HepG2 (cell line): ENCODE measurements around the gene PSAP. TPM values are rescaled to one million over a fixed set of nuclear protein-coding genes. Genes with fewer than 3 reads are reported as not detected.

Experiments
- ATAC-seq: fragments of 200-7000 bp; cut with Tn5 transposase; 3 replicates; pipeline ENCODE4 v1.9.1; 2020; ENCODE audit warnings: mild to moderate bottlenecking, moderate library complexity
- BruUV-seq: library from RNA; stranded (reverse); fragments of 400-500 nt; replicated peaks from 2 replicates; lab custom pipeline; 2021; lab: Mats Ljungman, UMichigan
- CTCF ChIA-PET: fragments of 300-600 bp; formaldehyde crosslinking; extraction: SDS; loops from one replicate; lab custom pipeline; 2021; ENCODE audit warnings: low total read pairs, inconsistent platforms, low intra/inter-chr PET ratio; lab: Yijun Ruan, JAX
- POLR2A ChIA-PET: fragments of 350-600 bp; sonication (Branson Sonifier 250); formaldehyde crosslinking; loops from one replicate; lab custom pipeline; 2020; ENCODE audit warnings: antibody characterized with exemption, inconsistent platforms; lab: Yijun Ruan, JAX
- DNase-seq: peaks from one replicate; pipeline ENCODE4 v3.0.0-alpha.2; 2015; ENCODE audit warnings: low spot score
- FAIRE-seq: peaks from 3 replicates; lab custom pipeline; 2011; peaks lifted over from hg19 to GRCh38; lab: Jason Lieb, UNC
- H2AFZ ChIP-seq: one replicate; pipeline ENCODE4 v1.6.1; 2011; ENCODE audit warnings: low read length, inconsistent platforms
- H3K27ac ChIP-seq: fragments of 300-600 bp; 3 replicates; pipeline ENCODE4 v1.8.0; 2011; ENCODE audit warnings: mixed run types, mild to moderate bottlenecking, mixed read lengths, low read length, inconsistent platforms; ENCODE audit not compliant: insufficient read depth; ENCODE audit errors: extremely low read length
- H3K27me3 ChIP-seq, 2 experiments: fragments of 200-600 bp in 1 of 2; 2 replicates in 1 of 2; 3 replicates in 1 of 2; pipeline versions ENCODE4 v1.6.0 to v1.8.0; 2011; ENCODE audit warnings: low read length in 2 of 2, mild to moderate bottlenecking in 2 of 2, moderate library complexity in 2 of 2, inconsistent platforms in 1 of 2; ENCODE audit not compliant: insufficient read depth in 2 of 2, control insufficient read depth in 1 of 2
- H3K36me3 ChIP-seq, 2 experiments: fragments of 200-600 bp in 1 of 2; replicated peaks in 1 of 2; 2 replicates in 1 of 2; 3 replicates in 1 of 2; pipeline versions ENCODE4 v1.5.1 to v1.8.0; 2011; ENCODE audit warnings: low read length in 2 of 2, inconsistent platforms in 1 of 2; ENCODE audit not compliant: insufficient read depth in 2 of 2, control insufficient read depth in 1 of 2
- H3K4me1 ChIP-seq: 2 replicates; pipeline ENCODE4 v1.5.1; 2012; ENCODE audit warnings: low read length, inconsistent platforms; ENCODE audit not compliant: insufficient read depth
- H3K4me2 ChIP-seq: 2 replicates; pipeline ENCODE4 v1.6.0; 2011; ENCODE audit warnings: low read depth, low read length, inconsistent platforms
- H3K4me3 ChIP-seq, 3 experiments: fragments of 200-600 bp in 1 of 3; sonication (generic), shearing (Covaris generic) in 1 of 3; replicated peaks in 1 of 3; 2 replicates each; pipeline ENCODE4 v1.5.1; 2011 to 2016; ENCODE audit warnings: low read length in 3 of 3, inconsistent platforms in 2 of 3, low read depth in 2 of 3, mild to moderate bottlenecking in 2 of 3, control low read depth in 1 of 3, mixed read lengths in 1 of 3; ENCODE audit not compliant: insufficient read depth in 1 of 3
- H3K79me2 ChIP-seq: one replicate; pipeline ENCODE4 v1.6.1; 2011; ENCODE audit warnings: low read length, inconsistent platforms; ENCODE audit not compliant: insufficient read depth
- H3K9ac ChIP-seq: 2 replicates; pipeline ENCODE4 v1.6.0; 2011; ENCODE audit warnings: mild to moderate bottlenecking, low read depth, low read length, inconsistent platforms; ENCODE audit not compliant: insufficient read depth
- H3K9me3 ChIP-seq: 2 replicates; pipeline ENCODE4 v1.5.1; 2012; ENCODE audit warnings: mild to moderate bottlenecking, low read length
- H4K20me1 ChIP-seq: 2 replicates; pipeline ENCODE4 v1.6.0; 2011; ENCODE audit warnings: inconsistent platforms, mild to moderate bottlenecking, low read length, moderate library complexity; ENCODE audit not compliant: insufficient read depth
- AGO2 ChIP-seq: fragments of 200-400 bp; formaldehyde crosslinking; optimal IDR thresholded peaks from 2 replicates; pipeline ENCODE3; 2017; ENCODE audit warnings: mild to moderate bottlenecking, low read depth, low read length, moderate library complexity
- FOXJ3 ChIP-seq: sonication (generic); formaldehyde crosslinking; IDR thresholded peaks from 2 replicates; pipeline ENCODE4 v1.4.0; 2020; ENCODE audit warnings: missing genetic modification reagents, mild to moderate bottlenecking, borderline replicate concordance
- MAFK ChIP-seq, 2 experiments: IDR thresholded peaks in 1 of 2; conservative IDR thresholded peaks in 1 of 2; 2 replicates each; pipeline ENCODE4 v1.6.1; 2011; ENCODE audit warnings: improper control_type of control experiment in 2 of 2, low read length in 2 of 2
- MLLT10 ChIP-seq: sonication (generic); formaldehyde crosslinking; IDR thresholded peaks from 2 replicates; pipeline ENCODE4 v1.4.0; 2020; ENCODE audit warnings: missing genetic modification reagents
- UBTF ChIP-seq: sonication (generic); formaldehyde crosslinking; IDR thresholded peaks from 2 replicates; pipeline ENCODE4 v1.4.0; 2020; ENCODE audit warnings: mild to moderate bottlenecking, missing genetic modification reagents
- USF2 ChIP-seq, 2 experiments: sonication (generic) in 1 of 2; formaldehyde crosslinking in 1 of 2; IDR thresholded peaks; 2 replicates each; pipeline versions ENCODE4 v1.5.1 to v1.6.1; 2011 to 2020; ENCODE audit warnings: borderline replicate concordance in 1 of 2, low read depth in 1 of 2, low read length in 1 of 2, mild to moderate bottlenecking in 1 of 2, missing genetic modification reagents in 1 of 2, moderate library complexity in 1 of 2
- ZFP1 ChIP-seq: IDR thresholded peaks from 2 replicates; pipeline ENCODE4 v1.6.1; 2016
- ZNF615 ChIP-seq: sonication (generic); formaldehyde crosslinking; IDR thresholded peaks from 2 replicates; pipeline ENCODE4 v1.5.0; 2020; ENCODE audit warnings: mild to moderate bottlenecking, missing genetic modification reagents, borderline replicate concordance
- ZNF629 ChIP-seq: sonication (generic); formaldehyde crosslinking; conservative IDR thresholded peaks from 2 replicates; pipeline ENCODE4 v1.5.0; 2020; ENCODE audit warnings: missing genetic modification reagents
- ZNF792 ChIP-seq: IDR thresholded peaks from 2 replicates; pipeline ENCODE4 v1.6.1; 2016
- WGBS: methylation state at CpG from one replicate; pipeline ENCODE4 v1.1.6; 2017; ENCODE audit warnings: low lambda C conversion rate; 5-methylcytosine and 5-hydroxymethylcytosine counted together
- in situ Hi-C: cut with HindIII; loops from 2 replicates; pipeline ENCODE4 v1.10.0; 2017; ENCODE audit warnings: low pct_unique_long_range_greater_than_20kb; ENCODE audit not compliant: extremely low pct_ligation_motif_present
- intact Hi-C: fragments of 100-400 bp; cut with micrococcal nuclease; formaldehyde crosslinking; loops from one replicate; pipeline ENCODE4 v1.10.0; 2022; ENCODE audit not compliant: unreplicated experiment
- polyA plus RNA-seq, 8 experiments: library from polyadenylated mRNA; depleted of rRNA in 3 of 8; stranded (reverse) in 7 of 8; unstranded in 1 of 8; fragments of >200 nt; fragmentation: Illumina TruSeq in 4 of 8; extraction: Trizol in 4 of 8; gene quantifications; 2 replicates each; pipeline versions ENCODE4 v1.2.1 to v1.2.3, GENCODE V29; 2011 to 2016; ENCODE audit warnings: low read depth in 4 of 8, missing spikeins in 1 of 8, mixed read lengths in 1 of 8; ENCODE audit not compliant: insufficient read depth in 1 of 8
- total RNA-seq, 5 experiments: library from RNA; depleted of rRNA; stranded (reverse); fragments of >200 nt; fragmentation: Illumina TruSeq; extraction: Trizol; gene quantifications; 2 replicates each; pipeline ENCODE4 v1.2.3, GENCODE V29; 2016; ENCODE audit warnings: low read depth in 1 of 5
- TF ChIP-seq, protein P1 (sequence below): sonication (generic); formaldehyde crosslinking; IDR thresholded peaks from 2 replicates; pipeline ENCODE4 v1.8.0; 2022; ENCODE audit warnings: mild to moderate bottlenecking, missing genetic modification reagents

The PSAP gene
- total and polyA plus RNA-seq, 2 of the 13 experiments (the other 11 are each of a cell fraction or from before 2014, with no cell fraction given) = 323 to 643 TPM

GRCh38 chr10:71833451-71834342 is 17.4 kb downstream of the PSAP start:
- H2AFZ ChIP-seq = no peak overlapping the region
- H3K27ac ChIP-seq = no peak overlapping the region
- no TSS peak for BruUV-seq
- in situ Hi-C loops (no loop called here), intact Hi-C loops (loop anchor here (10.0 kb wide), 1 partner anchor 211 kb away; no protein-coding TSS in a partner anchor)
- H3K9me3 ChIP-seq = no peaks in the 10 kb centered on the region
- H4K20me1 ChIP-seq = peaks cover 56% of the 10 kb centered on the region
- H3K27me3 ChIP-seq = no peaks in the 10 kb centered on the region
- no peak overlapping the region for H3K9ac ChIP-seq
- ATAC-seq = no peak
- H3K4me3 ChIP-seq = no peak overlapping the region
- H3K4me2 ChIP-seq = no peak overlapping the region
- 100% methylated on average over 7 of the region's 8 CpGs for WGBS
- peaks cover 60% of the 10 kb centered on the region for H3K79me2 ChIP-seq
- no peak for FAIRE-seq
- peaks cover 38 to 65% of the 10 kb centered on the region in 2 experiments for H3K36me3 ChIP-seq
- ChIA-PET CTCF (no interaction called here), POLR2A (no interaction called here)
- TF ChIP-seq UBTF (no peak), ZNF629 (CRISPR knock-in tag) (peak; percentile 90), FOXJ3 (CRISPR knock-in tag) (no peak), AGO2 (peak; percentile 17), ZFP1 (CRISPR knock-in tag) (no peak), MLLT10 (no peak), ZNF615 (no peak), ZNF792 (CRISPR knock-in tag) (no peak), MAFK (conservative IDR thresholded peaks at IDR 0.05 in 1 of 2, IDR thresholded peaks at IDR 0.05 in 1 of 2; ENCODE audit: low read length in 2 of 2) (no peak), USF2 (IDR thresholded peaks at IDR 0.05; ENCODE audit: low read depth, low read length) (no peak), USF2 (CRISPR knock-in tag; IDR thresholded peaks at IDR 0.05; ENCODE audit: borderline replicate concordance) (no peak)
- TF ChIP-seq, protein P1, sequence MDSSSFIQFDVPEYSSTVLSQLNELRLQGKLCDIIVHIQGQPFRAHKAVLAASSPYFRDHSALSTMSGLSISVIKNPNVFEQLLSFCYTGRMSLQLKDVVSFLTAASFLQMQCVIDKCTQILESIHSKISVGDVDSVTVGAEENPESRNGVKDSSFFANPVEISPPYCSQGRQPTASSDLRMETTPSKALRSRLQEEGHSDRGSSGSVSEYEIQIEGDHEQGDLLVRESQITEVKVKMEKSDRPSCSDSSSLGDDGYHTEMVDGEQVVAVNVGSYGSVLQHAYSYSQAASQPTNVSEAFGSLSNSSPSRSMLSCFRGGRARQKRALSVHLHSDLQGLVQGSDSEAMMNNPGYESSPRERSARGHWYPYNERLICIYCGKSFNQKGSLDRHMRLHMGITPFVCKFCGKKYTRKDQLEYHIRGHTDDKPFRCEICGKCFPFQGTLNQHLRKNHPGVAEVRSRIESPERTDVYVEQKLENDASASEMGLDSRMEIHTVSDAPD (CRISPR knock-in tag) = no peak
- H3K4me1 ChIP-seq = peaks cover 36% of the 10 kb centered on the region
- no peak for DNase-seq
